GM12801 (cell line): ENCODE measurements around the gene CCDC182.

Experiments
- CTCF ChIP-seq: IDR thresholded peaks from one replicate; pipeline ENCODE4 v1.5.1; 2011; ENCODE audit warnings: control low read depth; ENCODE audit not compliant: insufficient read length; ENCODE audit errors: extremely low read depth

Gene CCDC182

GRCh38 chr17:57782062-57782490 lies 37.0 kb upstream of the CCDC182 start:
- TF ChIP-seq CTCF, result no peak

DNA sequence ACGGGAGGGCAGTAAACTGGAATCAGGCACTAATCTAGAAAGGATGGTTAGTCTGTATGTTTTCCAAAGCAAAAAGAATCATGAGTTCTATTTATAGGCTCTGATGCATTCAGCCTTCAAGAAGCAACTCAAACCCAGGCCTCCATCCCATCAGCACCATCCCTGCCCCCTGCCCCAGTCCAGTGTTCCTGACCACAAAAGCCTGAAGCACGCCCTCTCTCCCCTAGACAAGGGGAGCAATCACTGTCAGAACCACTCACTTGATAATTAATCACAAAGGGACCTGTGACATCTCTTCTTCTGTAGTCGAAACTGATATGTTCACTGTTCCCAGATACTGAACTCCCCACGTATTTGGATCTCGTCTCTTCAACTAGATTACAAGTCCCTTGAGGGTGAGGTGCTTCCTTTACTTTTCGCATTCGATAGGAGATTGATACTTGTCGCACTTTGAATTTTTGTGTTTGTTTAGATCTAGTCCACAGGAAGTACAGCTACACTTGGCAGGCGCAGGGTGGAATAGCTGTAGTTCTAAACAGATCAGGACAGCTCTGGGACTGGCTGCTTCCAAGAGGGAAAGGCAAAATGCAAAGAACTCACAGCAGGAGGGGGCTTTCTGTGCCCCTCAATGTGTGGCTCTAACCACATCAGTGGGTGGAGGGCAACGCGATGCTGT lies 36.4 kb upstream of the CCDC182 start:
- TF ChIP-seq CTCF, result no peak

- TF ChIP-seq CTCF, result no peak
These were observed 34.6 kb upstream of the CCDC182 start for GRCh38 chr17:57779706-57780105.

GRCh38 chr17:57778306-57778705 lies 33.2 kb upstream of the CCDC182 start:
- no peak for TF ChIP-seq CTCF

DNA sequence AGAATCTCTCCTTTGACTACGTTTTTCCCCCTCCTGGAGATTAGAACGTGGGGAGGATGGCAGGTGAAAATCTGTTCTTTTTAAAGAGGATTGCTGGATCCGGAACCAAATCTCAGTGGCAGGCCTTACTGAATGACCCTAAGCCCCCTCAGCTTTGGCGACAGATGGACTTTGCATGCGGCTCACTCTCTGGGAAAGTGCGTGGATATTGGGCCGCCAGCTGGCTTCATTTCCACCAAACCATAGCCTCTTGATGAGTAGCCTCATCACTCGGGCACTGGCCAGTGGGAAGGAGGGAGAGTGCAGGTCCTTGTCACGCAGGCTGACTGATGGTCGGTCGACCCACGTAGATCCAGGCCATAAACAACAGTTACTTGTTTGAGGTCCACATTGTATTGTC lies 31.3 kb upstream of the CCDC182 start:
- TF ChIP-seq CTCF, result no peak

DNA sequence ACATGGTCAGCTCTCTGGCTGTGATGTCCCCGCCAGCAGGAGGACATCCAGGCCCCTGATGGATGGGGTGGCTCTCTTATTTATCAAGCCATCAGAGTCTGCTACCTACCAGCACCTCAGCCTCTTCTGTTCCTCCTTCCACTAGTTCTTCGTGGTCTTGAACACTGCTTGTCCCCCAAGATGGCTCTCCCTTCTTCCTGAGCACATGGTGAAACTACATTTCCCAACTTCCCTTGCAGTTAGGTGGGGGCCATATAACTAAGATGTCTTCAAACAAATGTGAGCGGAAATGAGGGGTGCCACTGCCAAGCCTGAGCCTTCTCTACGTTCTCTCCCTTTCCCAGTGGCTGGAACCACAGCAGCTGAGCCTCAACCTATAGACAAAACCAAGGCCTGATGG lies 29.8 kb upstream of the CCDC182 start:
- TF ChIP-seq CTCF, result no peak

DNA sequence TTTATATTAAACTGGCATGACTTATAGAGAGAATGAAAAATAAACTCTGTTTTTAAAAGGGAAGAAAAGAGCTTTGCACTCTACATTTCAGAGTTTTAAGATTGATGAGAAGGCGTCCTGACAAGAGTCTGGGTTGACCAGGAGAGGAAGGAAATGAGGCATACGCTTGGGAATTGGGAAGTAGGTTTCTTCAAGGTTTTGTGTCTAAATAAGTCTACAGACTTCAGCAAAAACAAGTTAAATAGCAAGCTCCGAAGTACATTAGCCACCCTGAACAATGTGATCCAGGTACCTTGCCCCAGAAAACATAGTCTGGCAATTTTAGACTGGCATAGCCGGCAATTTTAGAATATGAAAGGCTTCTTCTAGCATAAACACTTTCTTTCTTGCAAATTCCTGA lies 28.5 kb upstream of the CCDC182 start:
- TF ChIP-seq CTCF, result no peak
